HEK293 (cell line): Measurements from ENCODE around the gene ABCC12.

Experiments used
- CTCF ChIA-PET: fragments of 350-600 bp; formaldehyde crosslinking; extraction: SDS; loops from one replicate; lab custom pipeline; 2021; ENCODE audit warnings: antibody characterized with exemption; lab: Yijun Ruan, JAX
- POLR2A ChIA-PET: fragments of 300-600 bp; formaldehyde crosslinking; extraction: SDS; loops from one replicate; lab custom pipeline; 2020; ENCODE audit warnings: antibody characterized with exemption, inconsistent platforms; lab: Yijun Ruan, JAX
- H3K27ac ChIP-seq: fragments of 200-500 bp; sonication (Bioruptor generic); 2 replicates; pipeline ENCODE4 v1.5.1; 2014; ENCODE audit warnings: low read depth, low read length, control low read depth, inconsistent platforms; ENCODE audit errors: extremely low read depth
- H3K36me3 ChIP-seq, 2 experiments: fragments of 200-500 bp in 1 of 2; sonication (Bioruptor generic) in 1 of 2; 1 replicate in 1 of 2; 2 replicates in 1 of 2; pipeline ENCODE4 v1.5.1; 2014 to 2017; ENCODE audit warnings: inconsistent platforms in 2 of 2, low read length in 2 of 2; ENCODE audit not compliant: control insufficient read depth in 2 of 2, insufficient read depth in 1 of 2
- H3K4me1 ChIP-seq: fragments of 200-500 bp; sonication (Bioruptor generic); 2 replicates; pipeline ENCODE4 v1.5.1; 2014; ENCODE audit warnings: mild to moderate bottlenecking, low read length, inconsistent platforms; ENCODE audit not compliant: control insufficient read depth, insufficient read depth
- H3K4me3 ChIP-seq: 2 replicates; pipeline ENCODE4 v1.5.1; 2011; ENCODE audit warnings: low read depth, mild to moderate bottlenecking, control low read depth, low read length, moderate library complexity
- H3K9me3 ChIP-seq: fragments of 200-500 bp; sonication (Bioruptor generic); 2 replicates; pipeline ENCODE4 v1.5.1; 2014; ENCODE audit warnings: low read depth, low read length, inconsistent platforms; ENCODE audit not compliant: control insufficient read depth, insufficient read depth
- HOXA7 ChIP-seq: sonication (generic); formaldehyde crosslinking; IDR thresholded peaks from 2 replicates; pipeline ENCODE4 v1.8.1; 2022; ENCODE audit warnings: missing genetic modification reagents, borderline replicate concordance
- PRDM1 ChIP-seq: fragments of 450-650 bp; formaldehyde crosslinking; IDR thresholded peaks from 2 replicates; pipeline ENCODE4; 2016; ENCODE audit warnings: missing biosample characterization, missing genetic modification characterization
- SCRT2 ChIP-seq: fragments of 450-650 bp; formaldehyde crosslinking; IDR thresholded peaks from 2 replicates; pipeline ENCODE4 v1.5.1; 2016; ENCODE audit warnings: missing biosample characterization, missing genetic modification characterization
- ZBTB21 ChIP-seq: fragments of 450-650 bp; formaldehyde crosslinking; IDR thresholded peaks from 2 replicates; pipeline ENCODE4 v1.5.1; 2017; ENCODE audit warnings: missing biosample characterization, missing genetic modification characterization
- ZBTB48 ChIP-seq: fragments of 450-650 bp; formaldehyde crosslinking; IDR thresholded peaks from 2 replicates; pipeline ENCODE4 v1.5.1; 2016; ENCODE audit warnings: missing biosample characterization, missing genetic modification characterization
- ZNF112 ChIP-seq: fragments of 450-650 bp; formaldehyde crosslinking; IDR thresholded peaks from 2 replicates; pipeline ENCODE4 v1.5.0; 2017; ENCODE audit warnings: missing biosample characterization, missing genetic modification characterization
- ZNF133 ChIP-seq: fragments of 450-650 bp; formaldehyde crosslinking; IDR thresholded peaks from 2 replicates; pipeline ENCODE4 v1.5.1; 2016; ENCODE audit warnings: missing biosample characterization, missing genetic modification characterization
- ZNF140 ChIP-seq: fragments of 450-650 bp; formaldehyde crosslinking; IDR thresholded peaks from 2 replicates; pipeline ENCODE4 v1.5.1; 2016; ENCODE audit warnings: missing biosample characterization, missing genetic modification characterization
- ZNF19 ChIP-seq: fragments of 450-650 bp; formaldehyde crosslinking; IDR thresholded peaks from 2 replicates; pipeline ENCODE4; 2016; ENCODE audit warnings: missing biosample characterization, missing genetic modification characterization, low read depth
- ZNF214 ChIP-seq: fragments of 450-650 bp; formaldehyde crosslinking; IDR thresholded peaks from 2 replicates; pipeline ENCODE4 v1.5.1; 2017; ENCODE audit warnings: missing biosample characterization, mild to moderate bottlenecking, missing genetic modification characterization, borderline replicate concordance
- ZNF335 ChIP-seq: fragments of 450-650 bp; formaldehyde crosslinking; conservative IDR thresholded peaks from 2 replicates; pipeline ENCODE4 v1.5.1; 2016; ENCODE audit warnings: missing biosample characterization, missing genetic modification characterization
- ZNF341 ChIP-seq: fragments of 450-650 bp; formaldehyde crosslinking; IDR thresholded peaks from 2 replicates; pipeline ENCODE4; 2016; ENCODE audit warnings: low read depth, missing biosample characterization, missing genetic modification characterization
- ZNF391 ChIP-seq: fragments of 450-650 bp; formaldehyde crosslinking; IDR thresholded peaks from 2 replicates; pipeline ENCODE4 v1.5.1; 2016; ENCODE audit warnings: low read depth, missing biosample characterization, missing genetic modification characterization, borderline replicate concordance
- ZNF394 ChIP-seq: fragments of 450-650 bp; formaldehyde crosslinking; IDR thresholded peaks from 2 replicates; pipeline ENCODE4 v1.5.1; 2016; ENCODE audit warnings: missing biosample characterization, missing genetic modification characterization, mild to moderate bottlenecking, moderate library complexity, borderline replicate concordance
- ZNF510 ChIP-seq: fragments of 450-650 bp; formaldehyde crosslinking; IDR thresholded peaks from 2 replicates; pipeline ENCODE4 v1.5.1; 2018; ENCODE audit warnings: mild to moderate bottlenecking, missing genetic modification characterization, missing biosample characterization; ENCODE audit not compliant: insufficient replicate concordance
- TF ChIP-seq, protein P1 (sequence below): fragments of 450-650 bp; formaldehyde crosslinking; IDR thresholded peaks from 2 replicates; pipeline ENCODE4 v1.5.1; 2016; ENCODE audit warnings: missing biosample characterization, missing genetic modification characterization
- TF ChIP-seq, protein P2 (sequence below): fragments of 450-650 bp; formaldehyde crosslinking; IDR thresholded peaks from 2 replicates; pipeline ENCODE4 v1.5.1; 2017; ENCODE audit warnings: missing biosample characterization, missing genetic modification characterization
- TF ChIP-seq, protein P3 (sequence below): fragments of 450-650 bp; formaldehyde crosslinking; IDR thresholded peaks from 2 replicates; pipeline ENCODE4 v1.5.1; 2016; ENCODE audit warnings: missing biosample characterization, missing genetic modification characterization, borderline replicate concordance
- TF ChIP-seq, protein P4 (sequence below): fragments of 450-650 bp; formaldehyde crosslinking; IDR thresholded peaks from 2 replicates; pipeline ENCODE4 v1.5.1; 2016; ENCODE audit warnings: missing biosample characterization, missing genetic modification characterization

ABCC12 gene

DNA sequence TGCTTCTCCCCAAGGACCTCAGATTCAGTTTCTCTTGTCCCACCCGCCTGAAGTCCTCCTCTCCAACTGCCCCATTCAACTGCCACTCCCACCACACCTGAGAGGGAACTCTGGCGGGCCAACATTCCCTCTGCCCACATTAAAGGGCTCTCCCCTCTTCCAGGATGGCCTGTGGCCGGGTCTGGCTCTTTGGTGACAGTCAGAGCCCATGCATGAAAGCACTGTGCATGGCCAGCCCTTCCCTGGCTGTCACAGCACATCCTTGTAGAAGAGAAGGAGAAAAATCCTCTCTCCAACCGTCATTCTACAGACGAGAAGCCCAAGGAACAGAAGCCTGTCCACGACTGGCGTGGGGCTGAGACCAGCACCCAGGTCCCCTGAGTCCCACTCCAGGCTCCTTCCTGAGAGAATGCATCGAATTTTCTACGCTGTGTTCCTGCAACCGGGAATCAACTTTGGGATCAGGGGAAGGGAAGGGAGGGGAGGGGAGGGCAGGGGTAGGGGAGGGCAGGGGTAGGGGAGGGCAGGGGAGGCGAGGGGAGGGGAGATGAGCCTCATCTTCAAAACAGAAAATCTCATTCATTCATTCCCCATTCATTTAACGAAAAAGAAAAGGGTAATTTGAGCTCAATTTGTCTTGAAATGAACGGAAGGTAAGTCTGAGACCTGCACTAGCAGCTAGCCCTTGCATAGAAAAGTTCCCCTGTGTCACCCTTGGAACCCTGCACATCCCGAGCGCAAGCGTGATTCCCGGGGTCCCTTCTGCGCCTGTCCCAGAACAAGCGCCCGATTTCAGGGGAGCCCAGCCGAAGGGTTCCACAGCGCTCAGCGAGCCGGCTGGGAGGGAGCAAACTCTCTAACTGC lies at the start of gene ABCC12:
Gene ABCC12 (minus strand): TSS at position 68 of the 864 bp plus-strand sequence. CDS start 9,569 bp downstream, outside the sequence.
- TF ChIP-seq SCRT2 (no peak), ZNF394 (no peak), ZNF133 (no peak), PRDM1 (no peak), ZBTB48 (tag by site-specific recombination) (no peak), ZNF214 (tag by site-specific recombination) (no peak), ZNF19 (no peak), ZNF510 (tag by site-specific recombination) (peak; percentile 92), ZNF335 (tag by site-specific recombination) (peak; percentile 59; the same call in 1 of the 2 replicates), ZNF341 (tag by site-specific recombination) (no peak)
- TF ChIP-seq, protein P1, sequence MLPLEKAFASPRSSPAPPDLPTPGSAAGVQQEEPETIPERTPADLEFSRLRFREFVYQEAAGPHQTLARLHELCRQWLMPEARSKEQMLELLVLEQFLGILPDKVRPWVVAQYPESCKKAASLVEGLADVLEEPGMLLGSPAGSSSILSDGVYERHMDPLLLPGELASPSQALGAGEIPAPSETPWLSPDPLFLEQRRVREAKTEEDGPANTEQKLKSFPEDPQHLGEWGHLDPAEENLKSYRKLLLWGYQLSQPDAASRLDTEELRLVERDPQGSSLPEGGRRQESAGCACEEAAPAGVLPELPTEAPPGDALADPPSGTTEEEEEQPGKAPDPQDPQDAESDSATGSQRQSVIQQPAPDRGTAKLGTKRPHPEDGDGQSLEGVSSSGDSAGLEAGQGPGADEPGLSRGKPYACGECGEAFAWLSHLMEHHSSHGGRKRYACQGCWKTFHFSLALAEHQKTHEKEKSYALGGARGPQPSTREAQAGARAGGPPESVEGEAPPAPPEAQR, result no peak
- Histone ChIP-seq H3K4me3 (no peak within 1 kb of the TSS), H3K9me3 (no peaks in the 10 kb centered on the region), H3K27ac (no peak within 1 kb of the TSS), H3K4me1 (no peaks in the 10 kb centered on the region), H3K36me3 (no peaks in the 10 kb centered on the region)
- ChIA-PET POLR2A (no interaction called here), CTCF (interaction anchor here (0.6 to 3.7 kb wide), 10 partner anchors 9 to 1205 kb away, joined by 3 to 14 read pairs (median 4); partner anchors contain the start of gene NETO2)

DNA sequence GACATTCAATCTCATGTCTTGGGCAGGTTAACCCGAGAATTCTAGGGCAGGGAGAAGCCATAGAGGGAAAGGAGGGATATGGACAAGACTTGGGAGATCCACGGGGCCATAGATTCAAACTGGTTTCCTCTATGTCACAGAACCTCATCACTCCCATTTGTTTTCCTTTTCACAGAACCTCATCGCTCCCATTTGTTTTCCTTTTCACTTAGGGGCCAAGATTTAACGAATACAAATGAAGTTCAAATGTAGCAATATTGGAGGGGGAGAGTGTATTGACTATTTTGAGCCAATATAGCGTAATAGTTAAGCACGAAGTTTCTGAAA lies 49.0 kb upstream of the ABCC12 start:
- ChIA-PET POLR2A (no interaction called here), CTCF (no interaction called here)
- H3K9me3 ChIP-seq, result no peaks in the 10 kb centered on the region
- H3K27ac ChIP-seq, result no peak overlapping the region
- no peaks in the 10 kb centered on the region for H3K36me3 ChIP-seq
- no peaks in the 10 kb centered on the region for H3K4me1 ChIP-seq
- H3K4me3 ChIP-seq, result no peak overlapping the region
- TF ChIP-seq ZNF391 (no peak), ZNF140 (tag by site-specific recombination) (no peak), ZNF112 (tag by site-specific recombination) (no peak), ZBTB21 (tag by site-specific recombination) (no peak), HOXA7 (CRISPR knock-in tag) (no peak)
- TF ChIP-seq, protein P2, sequence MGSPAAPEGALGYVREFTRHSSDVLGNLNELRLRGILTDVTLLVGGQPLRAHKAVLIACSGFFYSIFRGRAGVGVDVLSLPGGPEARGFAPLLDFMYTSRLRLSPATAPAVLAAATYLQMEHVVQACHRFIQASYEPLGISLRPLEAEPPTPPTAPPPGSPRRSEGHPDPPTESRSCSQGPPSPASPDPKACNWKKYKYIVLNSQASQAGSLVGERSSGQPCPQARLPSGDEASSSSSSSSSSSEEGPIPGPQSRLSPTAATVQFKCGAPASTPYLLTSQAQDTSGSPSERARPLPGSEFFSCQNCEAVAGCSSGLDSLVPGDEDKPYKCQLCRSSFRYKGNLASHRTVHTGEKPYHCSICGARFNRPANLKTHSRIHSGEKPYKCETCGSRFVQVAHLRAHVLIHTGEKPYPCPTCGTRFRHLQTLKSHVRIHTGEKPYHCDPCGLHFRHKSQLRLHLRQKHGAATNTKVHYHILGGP, result no peak
- TF ChIP-seq, protein P3, sequence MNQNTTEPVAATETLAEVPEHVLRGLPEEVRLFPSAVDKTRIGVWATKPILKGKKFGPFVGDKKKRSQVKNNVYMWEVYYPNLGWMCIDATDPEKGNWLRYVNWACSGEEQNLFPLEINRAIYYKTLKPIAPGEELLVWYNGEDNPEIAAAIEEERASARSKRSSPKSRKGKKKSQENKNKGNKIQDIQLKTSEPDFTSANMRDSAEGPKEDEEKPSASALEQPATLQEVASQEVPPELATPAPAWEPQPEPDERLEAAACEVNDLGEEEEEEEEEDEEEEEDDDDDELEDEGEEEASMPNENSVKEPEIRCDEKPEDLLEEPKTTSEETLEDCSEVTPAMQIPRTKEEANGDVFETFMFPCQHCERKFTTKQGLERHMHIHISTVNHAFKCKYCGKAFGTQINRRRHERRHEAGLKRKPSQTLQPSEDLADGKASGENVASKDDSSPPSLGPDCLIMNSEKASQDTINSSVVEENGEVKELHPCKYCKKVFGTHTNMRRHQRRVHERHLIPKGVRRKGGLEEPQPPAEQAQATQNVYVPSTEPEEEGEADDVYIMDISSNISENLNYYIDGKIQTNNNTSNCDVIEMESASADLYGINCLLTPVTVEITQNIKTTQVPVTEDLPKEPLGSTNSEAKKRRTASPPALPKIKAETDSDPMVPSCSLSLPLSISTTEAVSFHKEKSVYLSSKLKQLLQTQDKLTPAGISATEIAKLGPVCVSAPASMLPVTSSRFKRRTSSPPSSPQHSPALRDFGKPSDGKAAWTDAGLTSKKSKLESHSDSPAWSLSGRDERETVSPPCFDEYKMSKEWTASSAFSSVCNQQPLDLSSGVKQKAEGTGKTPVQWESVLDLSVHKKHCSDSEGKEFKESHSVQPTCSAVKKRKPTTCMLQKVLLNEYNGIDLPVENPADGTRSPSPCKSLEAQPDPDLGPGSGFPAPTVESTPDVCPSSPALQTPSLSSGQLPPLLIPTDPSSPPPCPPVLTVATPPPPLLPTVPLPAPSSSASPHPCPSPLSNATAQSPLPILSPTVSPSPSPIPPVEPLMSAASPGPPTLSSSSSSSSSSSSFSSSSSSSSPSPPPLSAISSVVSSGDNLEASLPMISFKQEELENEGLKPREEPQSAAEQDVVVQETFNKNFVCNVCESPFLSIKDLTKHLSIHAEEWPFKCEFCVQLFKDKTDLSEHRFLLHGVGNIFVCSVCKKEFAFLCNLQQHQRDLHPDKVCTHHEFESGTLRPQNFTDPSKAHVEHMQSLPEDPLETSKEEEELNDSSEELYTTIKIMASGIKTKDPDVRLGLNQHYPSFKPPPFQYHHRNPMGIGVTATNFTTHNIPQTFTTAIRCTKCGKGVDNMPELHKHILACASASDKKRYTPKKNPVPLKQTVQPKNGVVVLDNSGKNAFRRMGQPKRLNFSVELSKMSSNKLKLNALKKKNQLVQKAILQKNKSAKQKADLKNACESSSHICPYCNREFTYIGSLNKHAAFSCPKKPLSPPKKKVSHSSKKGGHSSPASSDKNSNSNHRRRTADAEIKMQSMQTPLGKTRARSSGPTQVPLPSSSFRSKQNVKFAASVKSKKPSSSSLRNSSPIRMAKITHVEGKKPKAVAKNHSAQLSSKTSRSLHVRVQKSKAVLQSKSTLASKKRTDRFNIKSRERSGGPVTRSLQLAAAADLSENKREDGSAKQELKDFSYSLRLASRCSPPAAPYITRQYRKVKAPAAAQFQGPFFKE (tag by site-specific recombination), result no peak
- TF ChIP-seq, protein P1, result no peak
- TF ChIP-seq, protein P4, sequence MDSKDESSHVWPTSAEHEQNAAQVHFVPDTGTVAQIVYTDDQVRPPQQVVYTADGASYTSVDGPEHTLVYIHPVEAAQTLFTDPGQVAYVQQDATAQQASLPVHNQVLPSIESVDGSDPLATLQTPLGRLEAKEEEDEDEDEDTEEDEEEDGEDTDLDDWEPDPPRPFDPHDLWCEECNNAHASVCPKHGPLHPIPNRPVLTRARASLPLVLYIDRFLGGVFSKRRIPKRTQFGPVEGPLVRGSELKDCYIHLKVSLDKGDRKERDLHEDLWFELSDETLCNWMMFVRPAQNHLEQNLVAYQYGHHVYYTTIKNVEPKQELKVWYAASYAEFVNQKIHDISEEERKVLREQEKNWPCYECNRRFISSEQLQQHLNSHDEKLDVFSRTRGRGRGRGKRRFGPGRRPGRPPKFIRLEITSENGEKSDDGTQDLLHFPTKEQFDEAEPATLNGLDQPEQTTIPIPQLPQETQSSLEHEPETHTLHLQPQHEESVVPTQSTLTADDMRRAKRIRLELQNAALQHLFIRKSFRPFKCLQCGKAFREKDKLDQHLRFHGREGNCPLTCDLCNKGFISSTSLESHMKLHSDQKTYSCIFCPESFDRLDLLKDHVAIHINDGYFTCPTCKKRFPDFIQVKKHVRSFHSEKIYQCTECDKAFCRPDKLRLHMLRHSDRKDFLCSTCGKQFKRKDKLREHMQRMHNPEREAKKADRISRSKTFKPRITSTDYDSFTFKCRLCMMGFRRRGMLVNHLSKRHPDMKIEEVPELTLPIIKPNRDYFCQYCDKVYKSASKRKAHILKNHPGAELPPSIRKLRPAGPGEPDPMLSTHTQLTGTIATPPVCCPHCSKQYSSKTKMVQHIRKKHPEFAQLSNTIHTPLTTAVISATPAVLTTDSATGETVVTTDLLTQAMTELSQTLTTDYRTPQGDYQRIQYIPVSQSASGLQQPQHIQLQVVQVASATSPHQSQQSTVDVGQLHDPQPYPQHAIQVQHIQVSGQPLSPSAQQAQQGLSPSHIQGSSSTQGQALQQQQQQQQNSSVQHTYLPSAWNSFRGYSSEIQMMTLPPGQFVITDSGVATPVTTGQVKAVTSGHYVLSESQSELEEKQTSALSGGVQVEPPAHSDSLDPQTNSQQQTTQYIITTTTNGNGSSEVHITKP (tag by site-specific recombination), result no peak
